Kidney (tissue), 14 donors: ENCODE measurements around the gene C20orf202. TPM values are rescaled to one million over a fixed set of nuclear protein-coding genes. Genes with fewer than 3 reads are reported as not detected.

Experiments
- DNase-seq, 5 donors: peaks; one replicate each; pipeline ENCODE4 v3.0.0-alpha.2; 2013 to 2020
- FAIRE-seq: peaks from 2 replicates; lab custom pipeline; 2012; peaks lifted over from hg19 to GRCh38; lab: Jason Lieb, UNC
- H3K27ac ChIP-seq, 2 donors: one replicate each; pipeline ENCODE4 v1.7.0; 2013; ENCODE audit warnings: low read depth in 2 of 2, low read length in 2 of 2, inconsistent platforms in 1 of 2
- H3K27me3 ChIP-seq: one replicate; pipeline ENCODE4 v1.7.1; 2013; ENCODE audit warnings: low read length, inconsistent platforms; ENCODE audit not compliant: control insufficient read depth, insufficient read depth
- H3K36me3 ChIP-seq, 3 donors: one replicate each; pipeline versions ENCODE4 v1.7.0 to v1.7.1; 2013; ENCODE audit warnings: low read length in 3 of 3, control low read depth in 1 of 3, inconsistent platforms in 1 of 3; ENCODE audit not compliant: insufficient read depth in 3 of 3, control insufficient read depth in 2 of 3
- H3K4me1 ChIP-seq, 3 donors: one replicate each; pipeline versions ENCODE4 v1.7.0 to v1.7.1; 2013; ENCODE audit warnings: low read length in 3 of 3, inconsistent platforms in 1 of 3, low read depth in 1 of 3; ENCODE audit not compliant: control insufficient read depth in 2 of 3, insufficient read depth in 2 of 3
- H3K4me3 ChIP-seq, 3 donors: one replicate each; pipeline versions ENCODE4 v1.7.0 to v1.8.1; 2013; ENCODE audit warnings: low read length in 3 of 3, control low read depth in 1 of 3, inconsistent platforms in 1 of 3
- H3K9ac ChIP-seq, 3 donors: one replicate each; pipeline versions ENCODE4 v1.7.0 to v1.7.1; 2013; ENCODE audit warnings: low read length in 3 of 3, control low read depth in 1 of 3, inconsistent platforms in 1 of 3
- H3K9me3 ChIP-seq, 3 donors: one replicate each; pipeline versions ENCODE4 v1.7.0 to v1.7.1; 2013; ENCODE audit warnings: low read length in 3 of 3, control low read depth in 1 of 3, inconsistent platforms in 1 of 3; ENCODE audit not compliant: control insufficient read depth in 2 of 3, insufficient read depth in 1 of 3
- CTCF ChIP-seq: IDR thresholded peaks from 3 replicates; pipeline ENCODE4 v1.5.1; 2012; ENCODE audit warnings: mild to moderate bottlenecking, moderate library complexity, borderline replicate concordance; ENCODE audit not compliant: insufficient read depth; ENCODE audit errors: extremely low read depth
- intact Hi-C: fragments of 100-400 bp; cut with DNase I; formaldehyde crosslinking; loops from one replicate; pipeline ENCODE4 v1.11.1; 2022
- polyA plus RNA-seq: library from polyadenylated mRNA; stranded (reverse); fragments of 350-450 nt; fragmentation: Illumina TruSeq; extraction: RNeasy Lipid Tissue Mini Kit (QIAGEN cat#74804); gene quantifications from one replicate; pipeline ENCODE4 v1.2.3, GENCODE V29; 2014; ENCODE audit warnings: low read depth, low replicate concordance; ENCODE audit not compliant: insufficient read depth
- total RNA-seq: library from RNA; stranded (reverse); fragmentation: NEBNext Ultra II Directional; extraction: Animal tissue kit (Norgen Biotek cat#: 25700); gene quantifications from one replicate; pipeline ENCODE4 v1.2.1, GENCODE V29; 2021
- donor health status: control.
- donor health status: control.
- donor health status: control.
- donor health status: control.
- donor health status: control.
- donor health status: DM: yes; HTN: yes; CAD: no.
- donor health status: Normal renal cell carcinoma (clear cell type).

C20orf202 gene
- total and polyA plus RNA-seq, 2 donors from 2014 or later = 0.16 to 0.73 TPM

- Histone ChIP-seq H3K27ac (no peak overlapping the region), H3K27me3 (no peaks in the 10 kb centered on the region), H3K9ac (no peak overlapping the region), H3K9me3 (no peaks in the 10 kb centered on the region), H3K4me1 (no peaks in the 10 kb centered on the region), H3K4me3 (no peak overlapping the region), H3K36me3 (no peaks in the 10 kb centered on the region)
- no peak for FAIRE-seq
- TF ChIP-seq CTCF = no peak
- intact Hi-C loops = no loop called here
- DNase-seq = no peak
Measured at GRCh38 chr20:1212023-1212422, 8.8 kb downstream of the C20orf202 start.

- Histone ChIP-seq H3K27me3 (no peaks in the 10 kb centered on the region), H3K4me3 (peak overlapping the region in 1 of 3 donors; percentile 27), H3K36me3 (no peaks in the 10 kb centered on the region), H3K9me3 (no peaks in the 10 kb centered on the region), H3K9ac (peak overlapping the region in 1 of 3 donors; percentile 24), H3K27ac (no peak overlapping the region), H3K4me1 (no peaks in the 10 kb centered on the region)
- TF ChIP-seq CTCF = peak; percentile 78
- DNase-seq = peak; percentile 56 to 85 (median 72)
- intact Hi-C loops = no loop called here
- no peak for FAIRE-seq
Measured at GRCh38 chr20:1212607-1213396, 9.5 kb downstream of the C20orf202 start.

- Histone ChIP-seq H3K27me3 (no peaks in the 10 kb centered on the region), H3K9ac (no peak overlapping the region), H3K27ac (no peak overlapping the region), H3K4me1 (no peaks in the 10 kb centered on the region), H3K9me3 (no peaks in the 10 kb centered on the region), H3K36me3 (no peaks in the 10 kb centered on the region), H3K4me3 (no peak overlapping the region)
- DNase-seq = no peak
- intact Hi-C loops = no loop called here
- no peak for FAIRE-seq
- no peak for TF ChIP-seq CTCF
Measured at GRCh38 chr20:1214838-1215261, 11.6 kb downstream of the C20orf202 start.
